Astrocyte of the cerebellum (primary cell): ENCODE data around the gene CDADC1.

ENCODE experiments used
- DNase-seq: peaks from one replicate; pipeline ENCODE4 v3.0.0-alpha.2; 2011; ENCODE audit warnings: low read depth
- H3K4me3 ChIP-seq: 2 replicates; pipeline ENCODE4 v1.5.1; 2011; ENCODE audit warnings: mild to moderate bottlenecking, low read depth, low read length, moderate library complexity
- CTCF ChIP-seq: IDR thresholded peaks from 2 replicates; pipeline ENCODE4 v1.5.1; 2012; ENCODE audit warnings: low read length, low read depth, moderate library complexity, mild to moderate bottlenecking; ENCODE audit errors: missing control alignments
- in situ Hi-C: cut with HindIII; loops from 2 replicates; pipeline ENCODE4 v1.10.0; 2017; ENCODE audit warnings: low sequenced_read_pairs

The CDADC1 gene

GRCh38 chr13:49315036-49315565, 67.4 kb downstream of the CDADC1 start:
- TF ChIP-seq CTCF = no peak
- no peak overlapping the region for H3K4me3 ChIP-seq
- in situ Hi-C loops = no loop called here
- DNase-seq = no peak

GRCh38 chr13:49315756-49316482, 68.2 kb downstream of the CDADC1 start:
- no peak overlapping the region for H3K4me3 ChIP-seq
- TF ChIP-seq CTCF = no peak
- in situ Hi-C loops = no loop called here
- no peak for DNase-seq

- H3K4me3 ChIP-seq = no peak overlapping the region
- no peak for TF ChIP-seq CTCF
- no peak for DNase-seq
- in situ Hi-C loops = no loop called here
These were observed 71.8 kb downstream of the CDADC1 start for GRCh38 chr13:49319551-49319950.

GRCh38 chr13:49319951-49320350, 72.2 kb downstream of the CDADC1 start:
- no peak for DNase-seq
- no peak overlapping the region for H3K4me3 ChIP-seq
- no peak for TF ChIP-seq CTCF
- in situ Hi-C loops = no loop called here

- in situ Hi-C loops = no loop called here
- DNase-seq = no peak
- TF ChIP-seq CTCF = no peak
- no peak overlapping the region for H3K4me3 ChIP-seq
These were observed 73.2 kb downstream of the CDADC1 start for GRCh38 chr13:49320975-49321374.

GRCh38 chr13:49322702-49323101, 75.0 kb downstream of the CDADC1 start:
- no peak for DNase-seq
- in situ Hi-C loops = no loop called here
- no peak overlapping the region for H3K4me3 ChIP-seq
- no peak for TF ChIP-seq CTCF
